Thyroid gland (tissue), 4 donors: ENCODE results near the gene GSG1L.

Experiments used
- POLR2A ChIP-seq, 2 donors: fragments of 450-650 bp; IDR thresholded peaks; one replicate each; pipeline ENCODE4 v1.6.1; 2017; ENCODE audit warnings: antibody characterized with exemption in 2 of 2, mild to moderate bottlenecking in 2 of 2, moderate library complexity in 1 of 2
- TF ChIP-seq, protein P1 (sequence below), 6 experiments: fragments of 200-600 bp in 3 of 6; fragments of 450-650 bp in 3 of 6; sonication (generic) in 3 of 6; IDR thresholded peaks; one replicate each; pipeline ENCODE4 v1.5.1; 2016 to 2019; ENCODE audit warnings: antibody characterized with exemption in 6 of 6, mild to moderate bottlenecking in 2 of 6, inconsistent platforms in 1 of 6, moderate library complexity in 1 of 6

DNA sequence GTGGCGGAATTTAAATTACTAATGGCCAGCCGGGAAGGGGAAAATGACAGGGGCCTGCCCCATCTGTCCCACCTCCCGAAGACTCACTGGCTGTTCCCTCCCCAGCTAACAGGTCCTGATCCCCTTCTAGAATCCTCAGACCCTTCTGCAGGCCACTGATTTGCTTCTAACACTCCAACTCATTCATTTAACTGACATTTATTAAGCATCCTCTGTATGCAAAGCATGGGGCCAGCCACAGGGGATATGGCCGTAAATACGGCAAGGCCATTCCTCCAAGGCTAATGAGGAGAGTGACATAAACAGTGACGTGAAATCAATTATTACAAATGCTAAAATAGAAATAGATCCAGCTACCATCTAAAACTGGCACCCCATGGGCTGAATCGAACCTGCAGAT, 195.3 kb downstream of the GSG1L start:
- TF ChIP-seq, protein P1, sequence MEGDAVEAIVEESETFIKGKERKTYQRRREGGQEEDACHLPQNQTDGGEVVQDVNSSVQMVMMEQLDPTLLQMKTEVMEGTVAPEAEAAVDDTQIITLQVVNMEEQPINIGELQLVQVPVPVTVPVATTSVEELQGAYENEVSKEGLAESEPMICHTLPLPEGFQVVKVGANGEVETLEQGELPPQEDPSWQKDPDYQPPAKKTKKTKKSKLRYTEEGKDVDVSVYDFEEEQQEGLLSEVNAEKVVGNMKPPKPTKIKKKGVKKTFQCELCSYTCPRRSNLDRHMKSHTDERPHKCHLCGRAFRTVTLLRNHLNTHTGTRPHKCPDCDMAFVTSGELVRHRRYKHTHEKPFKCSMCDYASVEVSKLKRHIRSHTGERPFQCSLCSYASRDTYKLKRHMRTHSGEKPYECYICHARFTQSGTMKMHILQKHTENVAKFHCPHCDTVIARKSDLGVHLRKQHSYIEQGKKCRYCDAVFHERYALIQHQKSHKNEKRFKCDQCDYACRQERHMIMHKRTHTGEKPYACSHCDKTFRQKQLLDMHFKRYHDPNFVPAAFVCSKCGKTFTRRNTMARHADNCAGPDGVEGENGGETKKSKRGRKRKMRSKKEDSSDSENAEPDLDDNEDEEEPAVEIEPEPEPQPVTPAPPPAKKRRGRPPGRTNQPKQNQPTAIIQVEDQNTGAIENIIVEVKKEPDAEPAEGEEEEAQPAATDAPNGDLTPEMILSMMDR (IDR thresholded peaks at IDR 0.05), result no peak
- no peak for TF ChIP-seq POLR2A (IDR thresholded peaks at IDR 0.05)
